Neural progenitor cell (in vitro differentiated cells): ENCODE results near the gene GMDS. TPM values are rescaled to one million over a fixed set of nuclear protein-coding genes. Genes with fewer than 3 reads are reported as not detected.

Source experiments
- DNase-seq: peaks from one replicate; pipeline ENCODE4 v3.0.0-alpha.2; 2016; ENCODE audit warnings: low spot score
- H2AFZ ChIP-seq: fragments of 200-600 bp; sonication (generic); replicated peaks from 2 replicates; pipeline ENCODE4 v1.6.1; 2016; ENCODE audit warnings: antibody characterized with exemption
- H3F3A ChIP-seq: fragments of 200-600 bp; sonication (generic); 2 replicates; pipeline ENCODE4 v1.6.1; 2016; ENCODE audit warnings: antibody characterized with exemption, low read depth
- H3K27ac ChIP-seq: fragments of 200-600 bp; sonication (generic); 2 replicates; pipeline ENCODE4 v1.5.1; 2016; ENCODE audit warnings: mild to moderate bottlenecking
- H3K27me3 ChIP-seq: fragments of 200-600 bp; sonication (generic); 2 replicates; pipeline ENCODE4 v1.6.1; 2016; ENCODE audit warnings: mild to moderate bottlenecking, moderate library complexity
- H3K36me3 ChIP-seq: fragments of 200-600 bp; sonication (generic); 2 replicates; pipeline ENCODE4 v1.5.1; 2016
- H3K4me1 ChIP-seq: fragments of 200-600 bp; sonication (generic); 2 replicates; pipeline ENCODE4 v1.6.1; 2016; ENCODE audit warnings: mixed run types
- H3K4me2 ChIP-seq: fragments of 200-600 bp; sonication (generic); 2 replicates; pipeline ENCODE4 v1.6.1; 2016
- H3K4me3 ChIP-seq: fragments of 200-600 bp; sonication (generic); 2 replicates; pipeline ENCODE4 v1.5.1; 2016
- H3K79me2 ChIP-seq: fragments of 200-600 bp; sonication (generic); 2 replicates; pipeline ENCODE4 v1.6.1; 2016; ENCODE audit warnings: low read depth
- H3K9ac ChIP-seq: fragments of 200-600 bp; sonication (generic); 2 replicates; pipeline ENCODE4 v1.6.1; 2016
- H3K9me3 ChIP-seq: fragments of 200-600 bp; sonication (generic); 2 replicates; pipeline ENCODE4 v1.5.1; 2016; ENCODE audit warnings: low read depth
- H4K20me1 ChIP-seq: fragments of 200-600 bp; sonication (generic); 2 replicates; pipeline ENCODE4 v1.6.1; 2016; ENCODE audit warnings: low read depth
- H3K27ac Mint-ChIP-seq: 3 replicates; pipeline ENCODE4 v1.8.0; 2021; ENCODE audit warnings: mixed read lengths
- H3K27me3 Mint-ChIP-seq: 2 replicates; pipeline ENCODE4 v1.8.0; 2022; ENCODE audit warnings: low read depth, mild to moderate bottlenecking, inconsistent platforms, moderate library complexity, mixed read lengths; ENCODE audit not compliant: insufficient read depth
- H3K36me3 Mint-ChIP-seq: 3 replicates; pipeline ENCODE4 v1.8.0; 2021; ENCODE audit warnings: mixed read lengths
- H3K4me1 Mint-ChIP-seq: 3 replicates; pipeline ENCODE4 v1.8.0; 2021; ENCODE audit warnings: mixed read lengths
- H3K4me3 Mint-ChIP-seq: 3 replicates; pipeline ENCODE4 v1.8.0; 2021; ENCODE audit warnings: mild to moderate bottlenecking, moderate library complexity, mixed read lengths
- H3K9me3 Mint-ChIP-seq: 3 replicates; pipeline ENCODE4 v1.8.0; 2020; ENCODE audit warnings: mixed read lengths
- EZH2 ChIP-seq: fragments of 200-600 bp; sonication (generic); IDR thresholded peaks from 2 replicates; pipeline ENCODE4 v1.6.1; 2017; ENCODE audit warnings: antibody characterized with exemption, mild to moderate bottlenecking, moderate library complexity
- EZH2phosphoT487 ChIP-seq: fragments of 200-600 bp; sonication (generic); IDR thresholded peaks from 2 replicates; pipeline ENCODE4 v1.6.1; 2017; ENCODE audit warnings: antibody characterized with exemption
- total RNA-seq: library from RNA; depleted of rRNA; stranded (reverse); fragments of >200 nt; gene quantifications from 2 replicates; pipeline ENCODE4 v1.2.3, GENCODE V29; 2015; ENCODE audit warnings: low replicate concordance
- TF ChIP-seq, protein P1 (sequence below): fragments of 200-600 bp; sonication (generic); IDR thresholded peaks from 2 replicates; pipeline ENCODE4 v1.5.1; 2017; ENCODE audit warnings: antibody characterized with exemption, mild to moderate bottlenecking

Gene GMDS
- total RNA-seq, 1 donor from 2014 or later: 22.6 TPM

DNA sequence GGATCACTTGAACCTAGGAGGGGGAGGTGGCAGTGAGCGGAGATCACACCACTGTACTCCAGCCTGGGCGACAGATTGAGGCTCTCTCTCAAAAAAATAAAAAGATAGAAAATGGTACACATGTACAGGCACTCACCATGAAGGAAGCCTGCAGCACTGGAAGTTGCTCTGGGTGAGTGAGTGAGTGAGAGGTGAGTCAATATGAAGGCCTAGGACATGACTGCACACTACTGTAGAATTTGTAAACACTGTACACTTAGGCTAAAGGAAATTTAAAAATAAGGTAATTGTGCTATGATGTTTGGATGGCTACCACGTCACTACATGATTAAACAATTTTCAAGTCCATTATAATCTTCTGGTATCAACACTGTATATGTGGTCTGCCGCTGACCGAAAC lies 419.5 kb downstream of the GMDS start:
- Histone ChIP-seq H3K27ac (no peak overlapping the region), H3F3A (no peaks in the 10 kb centered on the region), H4K20me1 (no peaks in the 10 kb centered on the region), H3K79me2 (no peaks in the 10 kb centered on the region), H3K27me3 (no peaks in the 10 kb centered on the region), H3K36me3 (no peaks in the 10 kb centered on the region), H3K9me3 (no peaks in the 10 kb centered on the region), H2AFZ (no peak overlapping the region), H3K4me1 (peaks cover 10% of the 10 kb centered on the region), H3K4me3 (no peak overlapping the region), H3K9ac (no peak overlapping the region), H3K4me2 (no peak overlapping the region)
- Mint-ChIP-seq H3K36me3 (no peaks in the 10 kb centered on the region), H3K27me3 (peaks cover 2% of the 10 kb centered on the region), H3K9me3 (peaks cover 18% of the 10 kb centered on the region), H3K4me3 (no peak overlapping the region), H3K4me1 (peaks cover 9% of the 10 kb centered on the region), H3K27ac (no peak overlapping the region)
- DNase-seq: no peak
- TF ChIP-seq EZH2: no peak
- TF ChIP-seq, protein P1, sequence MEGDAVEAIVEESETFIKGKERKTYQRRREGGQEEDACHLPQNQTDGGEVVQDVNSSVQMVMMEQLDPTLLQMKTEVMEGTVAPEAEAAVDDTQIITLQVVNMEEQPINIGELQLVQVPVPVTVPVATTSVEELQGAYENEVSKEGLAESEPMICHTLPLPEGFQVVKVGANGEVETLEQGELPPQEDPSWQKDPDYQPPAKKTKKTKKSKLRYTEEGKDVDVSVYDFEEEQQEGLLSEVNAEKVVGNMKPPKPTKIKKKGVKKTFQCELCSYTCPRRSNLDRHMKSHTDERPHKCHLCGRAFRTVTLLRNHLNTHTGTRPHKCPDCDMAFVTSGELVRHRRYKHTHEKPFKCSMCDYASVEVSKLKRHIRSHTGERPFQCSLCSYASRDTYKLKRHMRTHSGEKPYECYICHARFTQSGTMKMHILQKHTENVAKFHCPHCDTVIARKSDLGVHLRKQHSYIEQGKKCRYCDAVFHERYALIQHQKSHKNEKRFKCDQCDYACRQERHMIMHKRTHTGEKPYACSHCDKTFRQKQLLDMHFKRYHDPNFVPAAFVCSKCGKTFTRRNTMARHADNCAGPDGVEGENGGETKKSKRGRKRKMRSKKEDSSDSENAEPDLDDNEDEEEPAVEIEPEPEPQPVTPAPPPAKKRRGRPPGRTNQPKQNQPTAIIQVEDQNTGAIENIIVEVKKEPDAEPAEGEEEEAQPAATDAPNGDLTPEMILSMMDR: no peak
- TF ChIP-seq EZH2phosphoT487: no peak

DNA sequence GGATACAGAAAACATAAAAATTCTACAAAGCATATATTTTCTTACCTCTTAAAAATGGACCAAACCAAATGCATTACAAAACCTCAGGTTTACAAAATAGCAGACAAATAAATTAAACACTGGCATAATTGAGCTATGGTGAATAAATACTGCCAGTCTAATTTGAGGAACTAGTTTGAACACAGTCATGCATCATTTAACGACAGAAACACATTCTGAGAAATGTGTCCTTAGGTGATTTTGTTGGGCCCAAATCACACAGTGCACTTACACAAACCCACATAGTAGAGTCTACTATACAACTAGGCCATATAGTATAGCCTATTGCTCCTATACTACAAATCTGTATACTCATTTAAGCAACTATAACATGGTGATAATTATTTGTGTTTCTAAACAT lies 420.1 kb downstream of the GMDS start:
- Histone ChIP-seq H3K4me3 (no peak overlapping the region), H3F3A (no peaks in the 10 kb centered on the region), H3K79me2 (no peaks in the 10 kb centered on the region), H3K36me3 (no peaks in the 10 kb centered on the region), H4K20me1 (no peaks in the 10 kb centered on the region), H3K9ac (no peak overlapping the region), H3K4me2 (no peak overlapping the region), H3K9me3 (no peaks in the 10 kb centered on the region), H3K27me3 (no peaks in the 10 kb centered on the region), H3K27ac (no peak overlapping the region), H2AFZ (no peak overlapping the region), H3K4me1 (peaks cover 8% of the 10 kb centered on the region)
- Mint-ChIP-seq H3K9me3 (peaks cover 18% of the 10 kb centered on the region), H3K4me3 (no peak overlapping the region), H3K27me3 (peaks cover 2% of the 10 kb centered on the region), H3K36me3 (no peaks in the 10 kb centered on the region), H3K27ac (no peak overlapping the region), H3K4me1 (peaks cover 10% of the 10 kb centered on the region)
- DNase-seq: no peak
- TF ChIP-seq, protein P1: no peak
- no peak for TF ChIP-seq EZH2
- no peak for TF ChIP-seq EZH2phosphoT487

DNA sequence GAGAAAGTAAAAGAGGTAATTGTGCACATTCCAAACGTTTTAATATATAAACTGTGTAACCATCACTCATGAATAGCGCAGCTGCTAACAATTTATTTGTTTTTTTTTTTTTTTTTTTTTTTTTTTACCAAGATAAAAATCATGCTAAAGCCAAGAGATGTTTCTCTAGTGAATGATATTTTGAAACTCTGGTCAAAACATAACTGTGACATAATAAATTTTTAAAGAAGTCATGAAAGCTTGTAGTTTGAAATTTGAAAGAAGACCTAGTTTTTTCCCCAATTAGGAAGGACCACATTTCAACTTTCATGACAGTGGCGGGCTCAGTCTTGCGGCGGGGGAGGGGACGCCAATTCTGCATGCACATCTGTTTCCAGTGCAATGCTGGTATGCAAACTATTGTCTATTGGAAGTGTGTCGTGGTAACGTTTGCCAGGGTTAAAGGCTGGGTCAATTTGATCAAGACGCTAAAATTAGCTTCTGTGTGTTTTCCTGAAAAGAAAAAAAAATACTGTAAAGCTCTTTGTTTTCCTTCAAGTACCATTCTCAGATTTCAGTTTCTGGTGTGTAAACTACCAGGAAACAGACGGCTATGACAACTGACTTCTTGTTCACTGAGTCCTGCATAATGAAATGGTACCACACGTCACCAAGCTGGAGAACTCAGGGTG lies 423.8 kb downstream of the GMDS start:
- no peak overlapping the region for H3K4me3 Mint-ChIP-seq
- no peak overlapping the region for H3K27ac ChIP-seq
- H3K79me2 ChIP-seq: no peaks in the 10 kb centered on the region

More for the DNA sequence above, 423.8 kb downstream of the GMDS start:
- no peak overlapping the region for H2AFZ ChIP-seq
- TF ChIP-seq EZH2: no peak
- TF ChIP-seq, protein P1: no peak
- no peak for TF ChIP-seq EZH2phosphoT487
- no peaks in the 10 kb centered on the region for H4K20me1 ChIP-seq
- no peaks in the 10 kb centered on the region for H3F3A ChIP-seq
- peak overlapping the region; percentile 20 for H3K4me2 ChIP-seq
- H3K9ac ChIP-seq: no peak overlapping the region
- H3K27me3 ChIP-seq: no peaks in the 10 kb centered on the region
- peak overlapping the region; percentile 51 for H3K27ac Mint-ChIP-seq
- H3K9me3 Mint-ChIP-seq: no peaks in the 10 kb centered on the region
- no peaks in the 10 kb centered on the region for H3K36me3 ChIP-seq
- peaks cover 8% of the 10 kb centered on the region for H3K4me1 ChIP-seq
- H3K27me3 Mint-ChIP-seq: peaks cover 2% of the 10 kb centered on the region
- H3K4me3 ChIP-seq: no peak overlapping the region
- no peak for DNase-seq
- no peaks in the 10 kb centered on the region for H3K9me3 ChIP-seq
- H3K4me1 Mint-ChIP-seq: peaks cover 10% of the 10 kb centered on the region
- no peaks in the 10 kb centered on the region for H3K36me3 Mint-ChIP-seq
